Tibial nerve (tissue), 3 donors: ENCODE data around the gene TAB2.

ENCODE experiments used
- CTCF ChIP-seq, 5 experiments: fragments of 200-600 bp in 3 of 5; fragments of 450-650 bp in 2 of 5; sonication (generic) in 3 of 5; IDR thresholded peaks; one replicate each; pipeline ENCODE4 v1.5.1; 2016 to 2019; ENCODE audit warnings: antibody characterized with exemption in 5 of 5, mild to moderate bottlenecking in 3 of 5, moderate library complexity in 2 of 5
- POLR2A ChIP-seq, 2 donors: fragments of 450-650 bp; IDR thresholded peaks; one replicate each; pipeline ENCODE4 v1.6.1; 2017; ENCODE audit warnings: antibody characterized with exemption in 2 of 2, mild to moderate bottlenecking in 2 of 2, moderate library complexity in 2 of 2

DNA sequence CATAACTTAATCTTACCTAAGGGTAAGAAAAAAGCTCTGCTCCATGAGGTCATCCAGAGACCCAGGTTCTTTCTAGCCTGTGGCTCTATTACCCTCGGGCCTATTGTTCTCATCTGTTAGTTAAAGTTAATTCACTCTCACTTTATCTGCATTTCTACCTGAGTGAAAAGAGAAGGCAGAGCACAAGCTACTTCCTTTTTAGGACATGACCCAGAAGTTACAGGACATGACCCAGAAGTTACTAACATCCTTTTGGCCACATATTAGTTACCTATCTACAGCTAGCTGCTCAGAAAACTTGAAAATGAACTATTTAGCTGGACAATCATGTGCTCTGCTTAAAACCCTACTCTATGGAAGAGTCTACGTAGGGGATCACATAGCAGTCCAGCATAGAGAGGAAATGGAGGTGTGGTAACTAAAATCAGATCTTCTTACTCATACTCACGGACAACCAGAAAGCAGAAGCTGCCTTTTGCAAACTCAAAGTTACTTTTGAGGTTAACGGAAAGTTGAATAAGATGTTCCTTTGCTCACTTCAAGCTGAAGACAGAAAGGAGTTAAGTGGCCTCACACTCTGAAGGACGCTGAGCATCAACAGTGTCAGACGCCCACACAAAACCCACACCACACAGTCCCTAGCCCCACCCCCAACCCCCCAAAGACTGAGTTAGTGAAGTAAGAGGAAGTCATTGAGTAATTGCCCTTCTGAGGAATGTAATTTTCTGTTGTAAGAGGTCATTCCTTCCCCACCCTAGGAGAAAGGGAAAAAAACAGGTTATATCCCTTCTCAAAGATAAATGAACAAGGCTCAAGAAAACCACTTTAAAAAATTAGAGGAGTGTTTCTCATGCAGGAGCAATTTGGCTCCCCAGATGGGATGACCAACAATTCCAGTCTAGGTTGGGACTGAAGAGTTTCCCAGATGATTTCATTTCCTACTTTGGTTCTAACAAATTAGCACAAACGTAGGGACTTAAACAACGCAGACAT lies 45.9 kb upstream of the TAB2 start:
- TF ChIP-seq CTCF (IDR thresholded peaks at IDR 0.05) (no peak), POLR2A (IDR thresholded peaks at IDR 0.05) (no peak)
